ENCODE data around the gene PCBP3.

PCBP3 gene

DNA sequence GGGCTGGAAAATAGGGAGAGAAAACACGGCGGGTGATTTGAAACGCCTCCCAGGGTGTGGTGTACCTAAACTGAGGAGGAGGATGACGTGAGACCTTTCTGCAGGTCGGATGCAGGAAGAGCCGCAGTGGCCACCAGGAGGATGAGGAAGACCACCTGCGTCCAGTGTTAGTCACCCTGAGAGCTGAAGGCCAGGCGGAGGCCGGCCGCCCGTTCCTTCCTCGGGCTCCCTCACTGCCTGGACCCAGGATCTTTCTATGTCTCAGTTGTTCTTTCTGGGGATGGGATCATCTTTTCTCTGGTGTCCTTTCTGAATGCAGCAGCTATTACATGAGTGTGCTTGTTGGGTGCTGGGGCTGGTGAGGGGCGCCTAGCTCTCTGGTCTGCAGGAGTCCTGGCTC lies 263.3 kb downstream of the PCBP3 start:
- no peak overlapping the region for H3K4me2 ChIP-seq (ENCODE audit: low read length)
- H3K9me3 ChIP-seq (replicated peaks; ENCODE audit: low read length) = no peaks in the 10 kb centered on the region
- H3K4me1 ChIP-seq (ENCODE audit: control insufficient read depth, insufficient read depth, low read length) = no peaks in the 10 kb centered on the region
- no peaks in the 10 kb centered on the region for H3K27me3 ChIP-seq (ENCODE audit: control insufficient read depth, insufficient read depth, low read length)
- no peaks in the 10 kb centered on the region for H3K36me3 ChIP-seq (ENCODE audit: insufficient read depth, low read length)
- no peak overlapping the region for H3K4me3 ChIP-seq (ENCODE audit: low read length)
- H3K9ac ChIP-seq (ENCODE audit: low read depth, low read length) = no peak overlapping the region

DNA sequence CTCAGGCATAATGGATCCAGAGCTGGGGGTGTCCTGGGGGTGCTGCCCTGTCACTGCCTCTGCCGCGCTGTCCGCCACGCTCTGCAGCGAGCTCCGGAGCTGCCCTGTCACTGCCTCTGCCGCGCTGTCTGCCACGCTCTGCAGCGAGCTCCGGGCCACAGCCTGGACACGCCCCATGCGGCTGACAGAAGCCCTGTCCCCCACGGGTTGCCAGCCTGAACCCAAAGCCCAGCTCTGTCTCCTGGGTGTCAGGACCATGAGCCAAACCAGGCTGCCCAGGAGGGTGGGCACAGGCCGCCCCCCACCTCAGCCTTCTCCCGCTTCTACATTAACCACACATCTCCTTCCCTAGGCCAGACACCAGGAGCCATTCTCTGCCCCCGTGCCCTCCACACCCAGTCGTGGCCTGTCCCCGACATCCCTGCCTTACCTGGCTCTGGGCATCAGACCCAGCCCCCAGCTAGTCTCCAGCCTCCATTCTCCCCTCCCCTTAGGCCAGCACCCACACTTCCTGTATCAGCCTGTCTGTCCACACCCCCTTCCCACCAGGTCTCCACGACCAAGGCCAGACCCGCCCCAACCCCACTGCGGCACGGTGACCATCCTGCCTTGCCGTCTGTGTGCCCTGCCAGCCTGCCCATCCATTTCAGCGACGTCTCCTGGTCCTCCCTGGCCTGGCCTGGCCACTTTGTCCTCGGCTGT lies 265.2 kb downstream of the PCBP3 start:
- Histone ChIP-seq H3K9me3 (replicated peaks; ENCODE audit: low read length) (no peaks in the 10 kb centered on the region), H3K4me2 (ENCODE audit: low read length) (no peak overlapping the region), H3K9ac (ENCODE audit: low read depth, low read length) (no peak overlapping the region)

DNA sequence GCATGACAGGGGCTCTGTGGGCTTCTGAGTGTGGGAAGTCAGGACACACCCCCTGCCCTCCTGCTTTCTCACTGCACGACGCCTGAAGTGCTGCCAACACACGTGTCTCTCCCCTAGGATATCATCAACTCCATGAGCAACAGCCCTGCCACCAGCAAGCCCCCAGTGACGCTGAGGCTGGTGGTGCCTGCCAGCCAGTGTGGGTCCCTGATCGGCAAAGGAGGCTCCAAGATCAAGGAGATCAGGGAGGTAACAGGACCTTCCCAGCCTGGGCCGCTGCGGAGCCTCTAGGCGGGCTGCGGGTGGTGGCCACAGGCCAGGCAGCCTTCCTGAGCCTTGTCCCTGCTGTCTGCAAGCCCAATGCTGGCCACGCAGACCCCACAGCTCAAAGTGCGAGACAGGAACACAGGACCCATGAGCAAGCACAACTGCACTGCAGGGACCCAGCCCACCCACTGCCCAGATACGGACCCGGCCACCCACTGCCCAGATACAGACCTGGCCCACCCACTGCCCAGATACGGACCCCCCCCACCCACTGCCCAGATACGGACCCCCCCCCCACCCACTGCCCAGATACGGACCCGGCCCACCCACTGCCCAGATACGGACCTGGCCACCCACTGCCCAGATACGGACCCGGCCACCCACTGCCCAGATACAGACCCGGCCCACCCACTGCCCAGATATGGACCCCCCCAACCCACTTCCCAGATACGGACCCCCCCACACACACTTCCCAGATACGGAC lies 265.9 kb downstream of the PCBP3 start:
- Histone ChIP-seq H3K36me3 (ENCODE audit: insufficient read depth, low read length) (no peaks in the 10 kb centered on the region), H3K4me1 (ENCODE audit: control insufficient read depth, insufficient read depth, low read length) (no peaks in the 10 kb centered on the region), H3K4me2 (ENCODE audit: low read length) (no peak overlapping the region), H3K27me3 (ENCODE audit: control insufficient read depth, insufficient read depth, low read length) (peaks cover 4% of the 10 kb centered on the region), H3K9me3 (replicated peaks; ENCODE audit: low read length) (no peaks in the 10 kb centered on the region), H3K9ac (ENCODE audit: low read depth, low read length) (no peak overlapping the region), H3K4me3 (ENCODE audit: low read length) (no peak overlapping the region)

More for the DNA sequence above, 265.2 kb downstream of the PCBP3 start:
- Histone ChIP-seq H3K4me3 (ENCODE audit: low read length) (no peak overlapping the region), H3K27me3 (ENCODE audit: control insufficient read depth, insufficient read depth, low read length) (peaks cover 4% of the 10 kb centered on the region), H3K36me3 (ENCODE audit: insufficient read depth, low read length) (no peaks in the 10 kb centered on the region), H3K4me1 (ENCODE audit: control insufficient read depth, insufficient read depth, low read length) (no peaks in the 10 kb centered on the region)

DNA sequence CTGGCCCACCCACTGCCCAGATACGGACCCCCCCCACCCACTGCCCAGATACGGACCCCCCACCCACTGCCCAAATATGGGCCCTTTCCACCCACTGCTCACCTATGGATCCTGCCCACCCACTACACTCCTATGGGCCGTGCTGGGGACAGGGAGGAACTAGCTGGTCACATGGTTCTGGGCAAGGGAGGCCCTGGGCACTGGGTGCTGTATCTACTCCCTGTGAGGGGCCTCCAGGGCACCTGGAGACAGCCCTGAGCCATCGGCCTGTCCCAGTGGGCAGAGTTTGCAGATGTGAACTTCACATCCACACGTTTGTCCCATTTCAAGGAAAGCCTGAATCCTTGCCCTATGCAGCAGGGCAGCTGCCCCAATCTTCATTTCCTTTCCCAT lies 266.6 kb downstream of the PCBP3 start:
- Histone ChIP-seq H3K9ac (ENCODE audit: low read depth, low read length) (no peak overlapping the region), H3K9me3 (replicated peaks; ENCODE audit: low read length) (no peaks in the 10 kb centered on the region), H3K4me2 (ENCODE audit: low read length) (no peak overlapping the region), H3K4me3 (ENCODE audit: low read length) (no peak overlapping the region), H3K27me3 (ENCODE audit: control insufficient read depth, insufficient read depth, low read length) (peaks cover 4% of the 10 kb centered on the region), H3K4me1 (ENCODE audit: control insufficient read depth, insufficient read depth, low read length) (no peaks in the 10 kb centered on the region), H3K36me3 (ENCODE audit: insufficient read depth, low read length) (no peaks in the 10 kb centered on the region)

DNA sequence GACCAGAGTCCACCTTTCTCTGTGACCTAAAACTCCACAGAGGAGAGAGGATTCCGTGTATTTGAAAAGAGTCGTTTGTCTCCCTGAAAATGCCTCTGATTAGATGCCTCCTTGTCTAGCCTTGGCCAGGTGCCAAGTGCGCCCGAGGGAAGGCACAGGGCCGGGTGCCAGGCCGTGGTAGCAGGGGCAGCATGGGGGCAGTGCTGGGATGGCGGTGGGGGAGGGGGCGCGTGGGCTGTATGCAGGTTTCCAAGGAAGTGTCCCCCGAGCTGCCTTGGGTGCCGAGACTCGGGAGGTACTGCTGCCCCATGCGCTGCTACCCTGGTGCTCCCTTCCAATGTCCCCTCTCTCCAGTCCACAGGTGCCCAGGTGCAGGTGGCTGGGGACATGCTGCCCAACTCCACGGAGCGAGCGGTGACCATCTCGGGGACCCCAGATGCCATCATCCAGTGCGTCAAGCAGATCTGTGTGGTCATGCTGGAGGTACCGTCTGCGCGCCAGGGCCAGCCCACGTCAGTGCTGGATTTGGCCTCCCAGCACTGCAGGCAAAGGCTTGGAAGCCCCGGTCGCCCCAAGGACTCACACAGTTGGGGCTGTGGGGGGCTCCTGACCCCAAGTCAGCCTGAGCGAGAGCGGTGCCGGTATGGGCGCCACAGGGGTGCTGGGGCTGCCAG lies 267.2 kb downstream of the PCBP3 start:
- Histone ChIP-seq H3K9me3 (replicated peaks; ENCODE audit: low read length) (no peaks in the 10 kb centered on the region), H3K27me3 (ENCODE audit: control insufficient read depth, insufficient read depth, low read length) (peaks cover 4% of the 10 kb centered on the region), H3K4me1 (ENCODE audit: control insufficient read depth, insufficient read depth, low read length) (no peaks in the 10 kb centered on the region), H3K9ac (ENCODE audit: low read depth, low read length) (no peak overlapping the region), H3K4me2 (ENCODE audit: low read length) (no peak overlapping the region), H3K4me3 (ENCODE audit: low read length) (no peak overlapping the region), H3K36me3 (ENCODE audit: insufficient read depth, low read length) (no peaks in the 10 kb centered on the region)

DNA sequence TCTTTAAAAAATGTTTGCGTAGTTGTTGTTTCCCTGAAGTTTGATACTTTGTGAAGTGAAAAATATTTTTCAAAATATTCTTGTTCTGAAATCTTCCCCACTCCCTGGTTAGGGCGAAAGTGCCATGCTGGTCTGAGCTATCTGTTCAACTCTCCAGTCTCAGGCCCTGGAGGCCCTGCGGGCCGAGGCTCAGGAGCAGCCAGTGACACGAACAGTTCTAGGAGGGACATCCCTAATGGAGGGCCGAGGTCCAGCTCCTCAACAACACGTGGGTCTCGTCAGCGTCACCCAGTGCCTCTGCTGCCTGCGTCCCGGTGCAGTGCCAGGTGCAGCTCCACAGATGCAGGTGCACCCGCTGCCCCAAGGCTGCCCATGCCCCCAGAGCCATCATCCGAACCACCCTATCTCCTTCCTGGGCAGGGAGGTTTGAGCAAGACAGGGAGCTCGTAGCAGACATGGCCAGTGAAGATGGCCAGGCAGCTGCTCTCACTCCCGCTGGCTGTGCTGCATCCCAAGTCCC lies 268.3 kb downstream of the PCBP3 start:
- Histone ChIP-seq H3K4me3 (ENCODE audit: low read length) (no peak overlapping the region), H3K4me1 (ENCODE audit: control insufficient read depth, insufficient read depth, low read length) (peaks cover 7% of the 10 kb centered on the region), H3K9me3 (replicated peaks; ENCODE audit: low read length) (no peaks in the 10 kb centered on the region), H3K27me3 (ENCODE audit: control insufficient read depth, insufficient read depth, low read length) (peaks cover 4% of the 10 kb centered on the region), H3K9ac (ENCODE audit: low read depth, low read length) (no peak overlapping the region), H3K4me2 (ENCODE audit: low read length) (no peak overlapping the region), H3K36me3 (ENCODE audit: insufficient read depth, low read length) (no peaks in the 10 kb centered on the region)

DNA sequence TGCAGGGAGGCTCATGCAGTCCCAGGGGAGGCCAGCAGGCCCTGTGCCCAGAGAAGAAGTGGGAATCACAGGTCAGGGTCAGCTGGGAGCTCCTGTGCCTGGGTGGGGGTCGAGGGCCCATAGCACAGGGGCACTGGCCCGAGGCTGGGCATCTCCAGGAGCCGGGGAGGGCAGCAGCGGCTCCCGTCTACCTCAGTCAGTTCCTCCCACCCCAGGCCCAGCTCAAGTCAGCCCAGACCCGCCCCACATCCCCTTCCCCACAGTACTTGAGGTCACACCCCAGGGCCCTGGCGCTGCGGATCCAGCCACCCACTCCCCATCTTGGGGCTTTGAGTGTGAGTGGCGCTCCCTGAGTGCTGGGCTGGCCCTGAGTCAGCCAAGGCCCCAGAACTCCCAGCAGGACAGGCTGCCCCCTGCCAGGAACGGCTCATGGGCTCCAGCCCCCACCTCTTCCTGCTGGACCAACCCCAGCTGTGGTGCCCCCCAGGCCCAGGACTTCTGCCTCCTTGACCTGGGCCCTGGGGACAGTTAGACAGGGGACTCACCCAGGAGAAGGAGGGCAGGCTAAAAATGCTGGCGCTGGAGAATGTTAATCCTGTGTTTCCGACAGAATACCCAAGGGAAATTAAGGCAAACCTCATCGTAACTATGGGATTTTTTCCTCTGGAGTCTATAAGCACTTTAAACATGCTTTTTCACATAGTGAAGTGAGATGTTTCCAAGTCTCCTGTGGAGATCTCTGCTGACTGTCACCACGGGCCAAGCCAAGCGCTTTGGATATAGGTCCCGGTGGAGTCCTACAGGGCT lies 269.3 kb downstream of the PCBP3 start:
- Histone ChIP-seq H3K27me3 (ENCODE audit: control insufficient read depth, insufficient read depth, low read length) (peaks cover 4% of the 10 kb centered on the region), H3K4me1 (ENCODE audit: control insufficient read depth, insufficient read depth, low read length) (peaks cover 11% of the 10 kb centered on the region), H3K9ac (ENCODE audit: low read depth, low read length) (no peak overlapping the region), H3K9me3 (replicated peaks; ENCODE audit: low read length) (no peaks in the 10 kb centered on the region), H3K4me2 (ENCODE audit: low read length) (no peak overlapping the region), H3K4me3 (ENCODE audit: low read length) (no peak overlapping the region), H3K36me3 (ENCODE audit: insufficient read depth, low read length) (no peaks in the 10 kb centered on the region)

DNA sequence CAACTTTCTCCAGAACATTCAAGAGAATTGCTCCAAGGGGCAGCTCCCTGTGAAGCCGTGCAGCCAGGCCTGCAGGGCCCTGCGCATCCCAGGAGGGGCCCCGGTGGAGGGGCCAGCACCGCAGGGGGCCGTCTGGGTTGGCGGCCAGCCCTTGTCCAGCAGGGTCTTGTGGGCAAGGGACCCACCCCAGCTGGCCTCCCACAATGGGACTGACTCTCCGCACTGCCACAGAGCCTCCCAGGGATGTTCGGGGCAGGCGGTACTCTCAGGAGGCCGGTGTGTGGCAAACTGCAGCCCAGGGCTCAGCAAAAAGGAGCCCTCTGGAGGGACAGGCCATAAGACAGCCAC lies 269.9 kb downstream of the PCBP3 start:
- H3K9ac ChIP-seq (ENCODE audit: low read depth, low read length) = no peak overlapping the region
- H3K4me3 ChIP-seq (ENCODE audit: low read length) = no peak overlapping the region
- H3K4me1 ChIP-seq (ENCODE audit: control insufficient read depth, insufficient read depth, low read length) = peaks cover 11% of the 10 kb centered on the region
- H3K4me2 ChIP-seq (ENCODE audit: low read length) = no peak overlapping the region
- H3K36me3 ChIP-seq (ENCODE audit: insufficient read depth, low read length) = no peaks in the 10 kb centered on the region
- no peaks in the 10 kb centered on the region for H3K9me3 ChIP-seq (replicated peaks; ENCODE audit: low read length)
- H3K27me3 ChIP-seq (ENCODE audit: control insufficient read depth, insufficient read depth, low read length) = peaks cover 4% of the 10 kb centered on the region

DNA sequence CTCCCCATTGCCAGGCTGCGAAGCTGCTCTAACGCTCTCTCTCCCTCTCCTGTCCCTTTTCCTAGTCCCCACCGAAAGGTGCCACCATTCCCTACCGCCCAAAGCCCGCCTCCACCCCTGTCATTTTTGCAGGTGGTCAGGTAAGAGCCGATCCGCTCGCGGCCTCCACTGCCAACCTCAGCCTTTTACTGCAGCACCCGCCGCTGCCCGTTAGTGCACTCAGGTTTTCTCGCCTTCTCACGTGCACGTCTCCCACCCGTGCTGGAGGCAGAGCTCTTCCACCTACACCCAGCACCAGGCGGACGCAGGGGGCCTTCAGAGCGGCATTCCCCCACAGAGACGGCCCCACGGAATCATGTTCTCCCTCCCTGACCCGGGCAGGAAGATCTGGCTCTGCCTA lies 270.4 kb downstream of the PCBP3 start:
- Histone ChIP-seq H3K9ac (ENCODE audit: low read depth, low read length) (no peak overlapping the region), H3K27me3 (ENCODE audit: control insufficient read depth, insufficient read depth, low read length) (peaks cover 4% of the 10 kb centered on the region)

DNA sequence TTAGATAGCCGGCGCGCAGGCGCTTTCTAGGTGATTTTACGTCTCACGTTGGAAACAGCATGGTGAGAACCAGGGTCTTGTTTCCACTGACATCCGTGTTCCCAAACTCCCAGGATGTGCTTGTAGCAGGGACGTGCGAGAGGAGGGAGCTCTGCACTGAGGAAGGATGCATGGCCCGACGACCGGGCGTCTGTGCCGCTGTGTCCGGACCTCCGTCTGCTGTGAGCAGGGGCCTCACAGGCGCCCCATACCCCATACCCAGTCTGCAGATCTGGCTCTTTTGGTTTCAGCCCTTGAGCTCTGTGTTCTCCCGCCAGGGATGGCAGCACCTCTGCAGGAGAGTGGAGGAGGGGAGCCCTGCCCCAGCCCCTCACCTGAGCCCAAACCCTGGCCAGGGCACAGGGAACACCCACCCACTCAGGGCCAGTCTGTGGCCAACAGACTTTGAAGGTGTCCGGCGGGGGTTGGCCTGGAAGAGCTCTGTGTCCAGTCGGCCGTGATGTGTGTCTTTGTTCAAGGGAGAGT lies 270.9 kb downstream of the PCBP3 start:
- no peaks in the 10 kb centered on the region for H3K9me3 ChIP-seq (replicated peaks; ENCODE audit: low read length)
- H3K4me1 ChIP-seq (ENCODE audit: control insufficient read depth, insufficient read depth, low read length) = peaks cover 11% of the 10 kb centered on the region
- no peaks in the 10 kb centered on the region for H3K36me3 ChIP-seq (ENCODE audit: insufficient read depth, low read length)
- H3K27me3 ChIP-seq (ENCODE audit: control insufficient read depth, insufficient read depth, low read length) = peaks cover 4% of the 10 kb centered on the region
- H3K4me3 ChIP-seq (ENCODE audit: low read length) = no peak overlapping the region
- no peak overlapping the region for H3K9ac ChIP-seq (ENCODE audit: low read depth, low read length)
- no peak overlapping the region for H3K4me2 ChIP-seq (ENCODE audit: low read length)

More for the DNA sequence above, 270.4 kb downstream of the PCBP3 start:
- Histone ChIP-seq H3K4me2 (ENCODE audit: low read length) (no peak overlapping the region), H3K9me3 (replicated peaks; ENCODE audit: low read length) (no peaks in the 10 kb centered on the region), H3K4me1 (ENCODE audit: control insufficient read depth, insufficient read depth, low read length) (peaks cover 11% of the 10 kb centered on the region), H3K4me3 (ENCODE audit: low read length) (no peak overlapping the region), H3K36me3 (ENCODE audit: insufficient read depth, low read length) (no peaks in the 10 kb centered on the region)
